T47D (cell line): ENCODE data around the gene TCF7L2.

Experiments
- DNase-seq, 2 experiments: peaks; one replicate each; pipeline versions ENCODE4 v3.0.0 to v3.0.0-alpha.2; 2011 to 2012; ENCODE audit warnings: low read depth in 1 of 2, low spot score in 1 of 2
- JUND ChIP-seq: IDR thresholded peaks from 2 replicates; pipeline ENCODE4 v1.6.1; 2012; ENCODE audit warnings: low read depth
- in situ Hi-C: cut with HindIII; loops from 2 replicates; pipeline ENCODE4 v1.10.0; 2016; ENCODE audit warnings: low sequenced_read_pairs, low pct_unique_long_range_greater_than_20kb

Gene TCF7L2

DNA sequence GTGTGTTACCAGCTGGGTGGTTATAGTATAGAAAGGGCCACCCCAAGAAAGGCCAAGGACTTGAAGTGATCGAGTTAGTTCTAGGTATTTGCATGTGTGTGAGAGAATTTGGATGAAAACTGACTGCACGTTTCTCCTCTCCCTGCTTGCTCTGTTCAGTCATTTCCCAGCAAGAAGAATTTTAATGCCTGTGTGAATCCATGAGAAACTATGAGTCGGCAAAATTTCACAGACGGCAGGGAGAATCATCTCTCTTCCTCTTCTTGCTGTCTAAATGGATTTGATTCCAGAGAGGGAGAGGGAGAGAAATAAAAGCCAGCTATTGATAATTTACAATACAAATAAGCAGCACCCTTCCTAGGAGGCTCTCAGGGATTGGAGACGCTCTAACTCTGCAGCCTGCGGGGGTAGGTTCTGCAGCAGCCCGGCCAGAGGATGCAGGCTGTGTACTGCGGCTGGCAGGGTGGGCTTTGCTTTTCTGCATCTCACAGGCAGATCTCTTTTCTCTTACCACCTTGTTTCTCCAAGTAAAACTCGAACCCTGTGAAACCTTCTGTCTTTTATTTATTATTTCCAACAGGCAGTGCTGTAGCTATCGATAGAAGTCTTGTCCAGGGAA lies 183.6 kb downstream of the TCF7L2 start:
- in situ Hi-C loops: no loop called here
- no peak for TF ChIP-seq JUND
- no peak for DNase-seq

DNA sequence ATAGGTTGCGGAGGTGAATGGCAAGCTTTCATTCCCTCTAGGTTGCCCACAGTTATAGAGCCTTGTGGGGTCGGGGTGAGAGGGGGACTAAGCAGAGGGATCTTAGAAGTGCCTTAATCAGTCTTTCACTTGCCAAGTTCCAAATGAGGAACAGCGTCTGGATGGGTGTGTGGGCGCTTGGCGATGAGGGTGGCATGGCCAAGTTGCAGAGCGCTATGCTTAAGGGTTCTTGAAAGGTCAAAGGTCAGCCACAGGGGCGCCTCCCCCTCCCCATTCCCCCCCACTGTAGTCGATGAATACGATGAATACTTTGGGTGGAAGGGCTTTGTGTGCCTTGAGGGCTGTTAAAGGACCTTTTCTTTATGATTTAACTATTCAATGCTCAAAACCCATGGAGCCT lies 185.0 kb downstream of the TCF7L2 start:
- TF ChIP-seq JUND: no peak
- no peak for DNase-seq
- in situ Hi-C loops: no loop called here

DNA sequence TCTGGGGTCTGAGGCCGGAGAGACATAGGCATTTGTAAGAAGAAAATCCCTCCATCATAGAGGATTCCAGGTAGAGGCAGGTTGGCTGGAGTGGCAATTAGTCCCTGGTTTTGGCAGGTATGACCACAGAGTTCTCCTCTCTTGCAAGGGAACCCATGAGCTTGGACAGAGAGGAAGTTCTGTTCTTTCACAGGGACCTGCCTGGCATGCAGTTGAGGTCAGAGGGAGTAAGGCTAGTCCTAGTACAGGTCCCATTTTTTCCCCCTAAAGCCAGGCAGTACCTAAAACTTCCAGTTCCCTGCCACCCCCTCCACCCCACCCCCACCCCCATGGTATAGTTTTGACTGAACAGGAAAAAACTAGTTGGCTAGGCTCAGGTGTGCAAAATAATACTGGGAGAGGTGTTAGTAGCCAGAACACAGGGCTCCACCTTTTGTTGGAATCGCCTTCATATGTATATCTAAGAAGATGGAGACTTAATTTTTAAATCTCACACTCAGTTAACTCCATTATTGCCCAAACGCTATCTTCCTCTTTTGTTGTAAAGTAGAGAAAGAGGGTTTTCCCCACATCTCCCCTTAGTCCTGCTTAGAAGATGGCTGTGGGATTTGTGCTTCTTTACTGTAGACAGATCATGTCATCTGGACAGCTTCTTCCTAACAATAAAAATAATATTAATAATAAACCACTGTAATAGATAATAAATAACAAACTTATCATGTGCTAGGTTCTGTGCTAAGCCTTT lies 188.1 kb downstream of the TCF7L2 start:
- in situ Hi-C loops: no loop called here
- no peak for TF ChIP-seq JUND
- no peak for DNase-seq

DNA sequence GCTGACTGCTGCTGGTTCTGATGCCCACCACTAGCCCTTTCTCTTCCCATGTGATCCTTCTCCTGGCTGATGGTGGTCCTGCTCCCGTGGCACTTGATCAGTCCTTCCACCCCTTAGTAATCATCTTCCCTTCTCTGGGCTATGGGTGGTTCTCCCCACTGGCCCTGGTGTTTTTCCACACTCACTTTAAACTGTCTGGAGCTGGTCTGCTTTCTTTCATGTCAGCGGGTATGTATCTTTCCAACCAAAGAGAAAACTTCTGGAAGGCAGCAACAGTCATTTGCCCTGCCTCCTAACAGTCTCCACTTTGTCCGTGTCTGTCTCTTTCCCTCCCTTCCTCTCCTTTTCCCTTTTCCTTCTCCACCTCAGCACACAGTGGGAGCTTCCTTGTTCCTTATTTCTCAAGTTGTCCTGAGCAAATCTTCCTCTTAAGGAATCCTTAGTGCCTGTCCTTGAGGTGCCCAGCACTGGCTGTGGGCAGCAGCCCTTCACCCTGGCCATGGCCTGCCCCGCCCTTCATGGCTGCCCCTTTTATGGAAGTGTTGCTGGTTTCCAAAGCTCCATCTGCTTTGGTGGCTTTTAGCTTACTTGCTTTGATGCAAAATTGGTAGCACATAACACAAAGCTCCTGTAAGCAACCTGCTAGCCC lies 189.0 kb downstream of the TCF7L2 start:
- no peak for DNase-seq
- no peak for TF ChIP-seq JUND
- in situ Hi-C loops: no loop called here

DNA sequence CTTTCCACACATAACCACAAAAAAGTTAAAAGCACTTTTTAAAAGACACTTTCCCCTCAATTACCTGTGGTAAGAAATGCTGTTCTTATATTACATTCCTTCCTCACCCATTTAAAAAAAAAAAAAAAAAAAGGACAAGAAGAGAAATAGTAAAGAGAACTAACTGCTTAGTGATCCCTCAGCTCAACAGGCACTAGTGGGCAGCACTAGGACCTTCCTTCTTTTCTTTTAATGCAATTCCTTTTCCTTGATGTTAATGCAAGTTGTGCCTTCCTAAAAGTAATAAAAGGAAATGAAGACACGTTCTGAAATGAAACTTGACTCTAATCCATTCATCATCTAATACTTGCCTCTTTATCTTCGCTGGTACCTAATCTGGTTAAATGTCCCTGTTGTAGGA lies 189.7 kb downstream of the TCF7L2 start:
- in situ Hi-C loops: no loop called here
- no peak for DNase-seq
- TF ChIP-seq JUND: no peak

DNA sequence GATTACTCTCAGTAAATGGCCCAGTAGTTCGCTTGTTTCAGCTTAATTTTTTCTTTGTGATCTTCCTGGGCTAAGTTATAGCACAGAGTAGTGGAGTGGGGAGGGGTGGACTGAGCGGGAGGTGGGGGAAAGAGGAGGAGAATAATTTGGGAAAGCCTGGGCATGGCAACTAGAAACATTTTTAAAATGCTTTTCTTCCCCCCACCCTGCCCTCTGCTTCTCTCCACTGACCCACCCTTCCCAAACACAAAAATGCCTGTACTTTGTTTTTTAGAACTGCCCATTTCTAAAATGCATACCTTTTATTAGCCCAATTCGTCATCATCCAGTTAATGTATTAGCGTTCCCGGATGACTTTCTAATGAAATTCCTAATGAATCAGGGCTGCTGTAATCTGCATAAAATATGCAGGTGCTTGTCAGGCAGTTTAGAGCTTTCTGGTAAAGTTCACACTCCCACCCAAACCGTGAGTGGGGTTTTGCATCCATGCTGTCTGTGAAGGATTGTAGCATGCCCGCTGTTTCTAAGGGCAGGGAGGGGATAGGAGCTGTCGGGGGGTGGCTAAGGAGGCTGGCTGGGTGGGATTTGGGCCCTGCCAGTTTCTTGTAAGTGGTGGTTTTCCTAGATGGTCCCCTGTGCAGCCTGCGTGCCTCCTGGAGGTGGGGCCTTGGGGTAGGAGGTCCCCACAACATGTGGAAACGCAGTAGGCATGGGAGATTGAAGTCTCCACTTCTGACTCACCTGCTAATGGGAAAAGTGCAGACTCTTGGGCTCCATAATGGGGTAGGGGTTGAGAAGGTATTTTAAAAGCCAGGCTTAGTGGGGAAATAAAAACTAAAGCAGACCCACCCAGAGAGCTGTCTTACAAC lies 190.3 kb downstream of the TCF7L2 start:
- no peak for DNase-seq
- in situ Hi-C loops: no loop called here
- no peak for TF ChIP-seq JUND

DNA sequence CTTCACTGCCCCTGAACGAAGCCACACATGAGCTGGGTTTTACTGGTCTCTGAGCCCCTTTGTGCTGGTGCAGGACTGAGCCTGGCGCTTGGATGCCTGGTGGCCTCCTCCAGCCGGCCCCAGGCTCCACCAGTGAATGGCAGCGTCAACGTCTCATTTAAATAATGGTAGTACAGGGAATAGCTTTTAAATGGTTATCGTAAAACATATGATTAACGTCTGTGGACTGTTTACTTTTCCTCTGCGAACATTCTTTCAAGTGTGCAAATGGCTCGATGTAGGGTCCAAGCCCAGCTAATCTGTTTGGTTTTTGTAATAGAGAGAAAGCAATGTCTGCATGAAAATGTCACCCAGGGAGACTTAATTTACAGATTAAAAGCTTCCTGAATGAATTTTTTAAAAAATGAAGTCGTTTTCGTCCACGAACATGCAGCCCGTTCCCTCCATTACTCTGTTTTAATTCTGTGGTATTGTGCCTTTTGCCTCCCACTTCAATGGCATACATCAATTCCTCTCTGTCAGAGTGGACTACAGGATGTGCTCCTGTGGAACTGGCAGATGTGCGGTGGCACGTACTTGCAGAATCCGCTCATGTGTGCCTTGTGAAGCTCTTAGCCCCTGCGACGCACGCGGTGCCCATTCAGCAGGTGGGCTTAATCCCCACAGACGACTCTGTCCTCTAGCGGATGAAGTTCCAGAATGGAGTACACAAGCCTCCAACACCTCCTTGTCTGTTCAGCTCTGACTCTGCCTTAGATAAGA lies 192.7 kb downstream of the TCF7L2 start:
- in situ Hi-C loops: no loop called here
- TF ChIP-seq JUND: no peak
- no peak for DNase-seq

DNA sequence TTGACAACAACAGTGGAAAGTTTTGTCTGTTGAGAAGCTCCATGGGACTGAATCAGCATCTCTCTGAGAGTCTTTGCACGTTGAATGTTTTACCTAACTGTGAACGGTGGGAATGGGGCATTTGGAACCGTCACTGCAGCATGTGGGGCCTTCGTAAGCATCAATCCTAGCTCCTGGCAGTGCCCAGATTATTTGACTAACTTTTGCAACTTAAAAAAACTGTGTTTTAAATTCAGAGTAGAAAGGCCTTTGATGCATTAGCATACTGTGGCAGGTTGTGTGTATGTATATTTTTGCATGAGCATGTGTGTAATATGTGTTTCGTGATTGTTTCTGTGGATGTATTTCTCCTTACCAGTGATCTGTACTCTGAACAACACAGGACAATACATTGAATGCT lies 194.5 kb downstream of the TCF7L2 start:
- in situ Hi-C loops: no loop called here
- DNase-seq: no peak
- TF ChIP-seq JUND: no peak

DNA sequence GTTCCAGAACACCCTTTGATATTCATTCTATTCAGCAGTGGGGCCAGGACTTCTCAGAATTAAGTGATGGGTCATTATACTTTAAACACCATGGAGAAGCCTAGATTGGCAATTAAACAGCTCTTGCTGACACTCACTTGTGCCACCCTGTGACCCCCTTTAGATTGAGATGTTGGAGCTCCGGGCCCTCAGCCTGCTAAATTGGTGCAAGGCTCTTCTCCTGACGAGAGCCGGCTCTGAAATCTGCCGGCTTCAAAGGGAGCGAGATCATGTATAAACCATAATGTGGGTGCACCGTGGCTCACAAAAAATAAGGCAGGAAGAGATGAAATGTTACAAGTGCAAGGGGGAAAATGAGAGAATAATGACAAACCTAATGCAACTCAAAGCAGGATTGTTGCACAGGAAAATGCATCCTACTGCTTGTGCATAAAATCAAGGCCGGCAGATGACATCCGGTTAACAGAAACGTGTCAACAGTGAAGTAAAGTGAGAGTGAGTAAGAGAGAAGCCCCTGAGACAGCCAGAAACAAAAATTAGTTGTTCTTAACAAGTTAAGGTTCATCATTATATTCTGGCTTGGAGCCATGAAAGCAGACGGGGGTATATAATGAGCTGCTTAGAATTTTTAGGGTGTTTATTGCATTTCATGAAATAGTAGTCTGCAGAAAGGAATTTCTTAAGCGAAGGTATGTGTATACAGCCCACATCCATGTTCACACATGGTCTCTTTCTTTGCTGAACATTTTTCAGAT lies 198.2 kb downstream of the TCF7L2 start:
- DNase-seq: no peak
- in situ Hi-C loops: no loop called here
- TF ChIP-seq JUND: no peak

DNA sequence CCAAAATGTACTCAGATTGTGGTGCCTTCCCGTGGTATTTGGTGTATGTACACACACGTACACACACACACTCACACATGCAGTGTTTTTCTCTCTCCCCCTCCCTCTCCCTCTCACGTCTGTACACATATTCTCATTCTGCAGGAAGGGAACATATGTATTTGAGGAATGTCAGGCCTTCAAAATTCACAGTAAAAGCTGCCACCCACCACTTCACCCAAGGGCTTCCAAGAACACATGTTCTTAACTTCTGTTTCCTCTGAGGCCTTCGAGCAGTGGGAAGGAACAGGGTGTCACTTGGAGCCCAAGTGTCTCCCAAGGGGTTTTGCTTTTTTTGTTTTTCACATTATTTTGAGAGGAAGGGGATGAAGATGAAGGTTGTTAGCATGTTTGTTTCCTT lies 198.9 kb downstream of the TCF7L2 start:
- TF ChIP-seq JUND: no peak
- no peak for DNase-seq
- in situ Hi-C loops: no loop called here

DNA sequence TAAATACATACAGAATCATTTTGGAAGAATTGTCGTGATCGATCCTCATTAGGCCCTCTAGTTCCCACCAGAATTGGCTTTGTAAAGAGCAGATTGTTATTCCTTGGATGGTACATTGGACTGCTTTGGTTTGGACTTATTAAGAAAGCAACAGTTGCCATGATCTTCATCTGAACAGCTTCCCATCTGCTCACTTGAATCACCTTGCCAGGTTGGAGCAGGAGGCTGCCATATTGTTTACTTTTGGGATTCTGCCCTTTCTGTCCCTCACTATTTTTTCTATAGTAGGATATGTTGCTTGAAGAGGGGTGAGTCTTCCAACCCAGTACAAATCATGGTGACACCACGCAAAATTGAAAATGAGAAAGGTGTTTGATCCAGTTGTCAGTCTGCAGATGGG lies 199.6 kb downstream of the TCF7L2 start:
- in situ Hi-C loops: no loop called here
- TF ChIP-seq JUND: no peak
- DNase-seq: no peak
